ENCODE measurements around the gene PDE4B. TPM values are rescaled to one million over a fixed set of nuclear protein-coding genes. Genes with fewer than 3 reads are reported as not detected.
A peak's percentile ranks its signal among the peaks of the same experiment; 100 is the strongest.

PDE4B gene
- total and polyA plus RNA-seq, 7 experiments from 2014 or later: 43.5 to 99.2 (median 46.7) TPM

DNA sequence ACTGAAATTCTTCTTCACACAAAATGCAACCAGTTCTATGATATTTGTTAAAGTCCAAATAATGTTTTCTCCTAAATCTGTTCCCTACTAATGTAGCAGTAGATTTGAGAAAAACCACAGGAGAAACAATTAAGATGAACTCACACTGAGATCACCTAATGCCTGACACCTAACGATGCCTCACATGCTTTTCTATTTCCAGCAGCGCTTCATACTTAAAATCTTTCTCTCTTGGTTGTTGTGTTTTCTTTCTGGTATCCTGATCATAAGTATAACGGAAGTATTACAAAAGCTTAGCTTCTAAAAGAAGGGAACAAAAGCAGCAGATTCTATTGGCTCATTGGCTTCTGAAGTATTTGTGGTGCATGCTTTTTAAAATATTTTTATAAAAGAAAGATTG, 474.1 kb downstream of the PDE4B start:
- H3K9me3 Mint-ChIP-seq: no peaks in the 10 kb centered on the region
- ChIA-PET POLR2A (interaction anchor here (0.6 to 1.2 kb wide), 4 partner anchors 9 to 314 kb away, joined by 3 read pairs; no protein-coding TSS in a partner anchor), CTCF (interaction anchor here (0.6 to 1.7 kb wide), 4 partner anchors 10 to 180 kb away, joined by 3 to 6 read pairs (median 4); no protein-coding TSS in a partner anchor)
- no peak for DNase-seq
- peaks cover 10 to 62% (median 29%) of the 10 kb centered on the region in 7 donors for H3K4me1 Mint-ChIP-seq
- no peaks in the 10 kb centered on the region for H3K27me3 Mint-ChIP-seq
- no peak overlapping the region for H3K4me3 Mint-ChIP-seq
- H3K36me3 ChIP-seq (ENCODE audit: control insufficient read depth in 2 of 3, insufficient read depth in 3 of 3, low read length in 3 of 3): no peaks in the 10 kb centered on the region
- no peak overlapping the region for H3K4me3 ChIP-seq (ENCODE audit: low read length)
- H3K27ac Mint-ChIP-seq: peak overlapping the region in 1 of 9 donors; percentile 56
- no peaks in the 10 kb centered on the region for H3K27me3 ChIP-seq (ENCODE audit: control insufficient read depth in 2 of 2, insufficient read depth in 2 of 2, low read length in 2 of 2)
- peaks cover 0 to 11% of the 10 kb centered on the region in 2 donors for H3K4me1 ChIP-seq (ENCODE audit: control insufficient read depth in 2 of 2, insufficient read depth in 2 of 2, low read length in 2 of 2)
- intact Hi-C loops (cut with micrococcal nuclease): no loop called here
- no peak overlapping the region for H3K27ac ChIP-seq (ENCODE audit: low read depth, low read length)
- peaks cover 0 to 9% (median 0%) of the 10 kb centered on the region in 5 donors for H3K36me3 Mint-ChIP-seq
- no peaks in the 10 kb centered on the region for H3K9me3 ChIP-seq (ENCODE audit: control insufficient read depth in 2 of 3, low read length in 3 of 3)
- no peak for ATAC-seq

GRCh38 chr1:66267201-66267940, 474.7 kb downstream of the PDE4B start:
- Histone ChIP-seq H3K27ac (ENCODE audit: low read depth, low read length) (no peak overlapping the region), H3K36me3 (ENCODE audit: control insufficient read depth in 2 of 3, insufficient read depth in 3 of 3, low read length in 3 of 3) (no peaks in the 10 kb centered on the region), H3K27me3 (ENCODE audit: control insufficient read depth in 2 of 2, insufficient read depth in 2 of 2, low read length in 2 of 2) (no peaks in the 10 kb centered on the region), H3K9me3 (ENCODE audit: control insufficient read depth in 2 of 3, low read length in 3 of 3) (no peaks in the 10 kb centered on the region), H3K4me1 (ENCODE audit: control insufficient read depth in 2 of 2, insufficient read depth in 2 of 2, low read length in 2 of 2) (peaks cover 0 to 12% of the 10 kb centered on the region in 2 donors), H3K4me3 (ENCODE audit: low read length) (no peak overlapping the region)
- CTCF ChIA-PET: interaction anchor here (0.6 to 1.7 kb wide), 3 partner anchors 11 to 179 kb away, joined by 3 to 6 read pairs (median 5); no protein-coding TSS in a partner anchor
- H3K4me1 Mint-ChIP-seq: peaks cover 15 to 65% (median 30%) of the 10 kb centered on the region in 7 donors
- H3K27me3 Mint-ChIP-seq: no peaks in the 10 kb centered on the region
- ATAC-seq (no peak), DNase-seq (no peak)
- intact Hi-C loops (cut with micrococcal nuclease): no loop called here
- peak overlapping the region in 1 of 9 donors; percentile 56 for H3K27ac Mint-ChIP-seq
- POLR2A ChIA-PET: interaction anchor here (0.6 to 1.2 kb wide), 4 partner anchors 8 to 76 kb away, joined by 3 read pairs; no protein-coding TSS in a partner anchor
- no peak overlapping the region for H3K4me3 Mint-ChIP-seq
- no peaks in the 10 kb centered on the region for H3K9me3 Mint-ChIP-seq
- peaks cover 0 to 9% (median 0%) of the 10 kb centered on the region in 5 donors for H3K36me3 Mint-ChIP-seq

DNA sequence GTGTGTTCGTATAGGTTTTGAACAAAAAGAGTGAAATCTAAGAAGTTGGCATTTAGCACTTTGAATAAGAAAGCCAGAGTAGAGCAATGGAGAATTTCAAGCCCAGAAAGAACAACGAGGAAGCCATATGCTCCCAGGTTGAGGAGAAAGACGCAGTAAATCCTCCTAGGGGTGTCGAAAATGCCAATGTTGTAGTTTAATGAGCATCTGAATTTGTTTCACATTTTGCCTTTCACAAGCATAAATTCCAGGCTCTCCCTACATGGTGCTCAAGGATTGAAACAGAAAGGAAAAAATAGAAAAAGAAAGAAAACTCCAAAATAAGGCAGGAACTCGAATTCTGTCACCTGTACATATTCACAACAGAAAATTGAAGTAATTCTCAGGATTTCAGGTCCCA, 476.5 kb downstream of the PDE4B start:
- Histone ChIP-seq H3K4me1 (ENCODE audit: control insufficient read depth in 2 of 2, insufficient read depth in 2 of 2, low read length in 2 of 2) (peaks cover 10 to 22% of the 10 kb centered on the region in 2 donors), H3K27me3 (ENCODE audit: control insufficient read depth in 2 of 2, insufficient read depth in 2 of 2, low read length in 2 of 2) (no peaks in the 10 kb centered on the region), H3K36me3 (ENCODE audit: control insufficient read depth in 2 of 3, insufficient read depth in 3 of 3, low read length in 3 of 3) (no peaks in the 10 kb centered on the region), H3K9me3 (ENCODE audit: control insufficient read depth in 2 of 3, low read length in 3 of 3) (no peaks in the 10 kb centered on the region), H3K4me3 (ENCODE audit: low read length) (no peak overlapping the region), H3K27ac (ENCODE audit: low read depth, low read length) (no peak overlapping the region)
- intact Hi-C loops (cut with micrococcal nuclease): no loop called here
- peaks cover 0 to 2% (median 0%) of the 10 kb centered on the region in 11 donors for H3K9me3 Mint-ChIP-seq
- no peaks in the 10 kb centered on the region for H3K27me3 Mint-ChIP-seq
- ATAC-seq (no peak), DNase-seq (no peak)
- H3K36me3 Mint-ChIP-seq: peaks cover 0 to 9% (median 0%) of the 10 kb centered on the region in 5 donors
- H3K27ac Mint-ChIP-seq: peak overlapping the region in 2 of 9 donors; percentile 6 to 8
- H3K4me3 Mint-ChIP-seq: no peak overlapping the region
- ChIA-PET POLR2A (no interaction called here), CTCF (no interaction called here)
- peaks cover 21 to 62% (median 37%) of the 10 kb centered on the region in 7 donors for H3K4me1 Mint-ChIP-seq

- Histone ChIP-seq H3K27ac (ENCODE audit: low read depth, low read length) (no peak overlapping the region), H3K4me1 (ENCODE audit: control insufficient read depth in 2 of 2, insufficient read depth in 2 of 2, low read length in 2 of 2) (peaks cover 21 to 32% of the 10 kb centered on the region in 2 donors), H3K36me3 (ENCODE audit: control insufficient read depth in 2 of 3, insufficient read depth in 3 of 3, low read length in 3 of 3) (no peaks in the 10 kb centered on the region), H3K4me3 (ENCODE audit: low read length) (no peak overlapping the region), H3K27me3 (ENCODE audit: control insufficient read depth in 2 of 2, insufficient read depth in 2 of 2, low read length in 2 of 2) (no peaks in the 10 kb centered on the region), H3K9me3 (ENCODE audit: control insufficient read depth in 2 of 3, low read length in 3 of 3) (no peaks in the 10 kb centered on the region)
- ChIA-PET CTCF (interaction anchor here (1.0 to 1.4 kb wide), 2 partner anchors 14 to 176 kb away, joined by 3 to 7 read pairs; no protein-coding TSS in a partner anchor), POLR2A (interaction anchor here (1.5 to 11.5 kb wide), 2 partner anchors 10 to 64 kb away, joined by 5 to 97 read pairs; no protein-coding TSS in a partner anchor)
- H3K4me1 Mint-ChIP-seq: peaks cover 27 to 69% (median 47%) of the 10 kb centered on the region in 7 donors
- H3K4me3 Mint-ChIP-seq: no peak overlapping the region
- peaks cover 0 to 4% (median 0%) of the 10 kb centered on the region in 11 donors for H3K9me3 Mint-ChIP-seq
- H3K36me3 Mint-ChIP-seq: peaks cover 0 to 11% (median 0%) of the 10 kb centered on the region in 5 donors
- ATAC-seq (no peak), DNase-seq (no peak)
- no peaks in the 10 kb centered on the region for H3K27me3 Mint-ChIP-seq
- H3K27ac Mint-ChIP-seq: peak overlapping the region in 5 of 9 donors; percentile 17 to 80 (median 38)
- intact Hi-C loops (cut with micrococcal nuclease): loop anchor here in 1 of 2 donors (10.0 kb wide), 1 partner anchor 1165 kb away; the partner anchor contains the start of gene SERBP1
Observed at GRCh38 chr1:66270119-66270812, 477.6 kb downstream of the PDE4B start.

- peak overlapping the region in 9 of 10 donors; percentile 22 to 69 (median 33) for H3K4me3 Mint-ChIP-seq
Observed at GRCh38 chr1:66271216-66271903, 478.7 kb downstream of the PDE4B start.

More at GRCh38 chr1:66271216-66271903, 478.7 kb downstream of the PDE4B start:
- Histone ChIP-seq H3K4me1 (ENCODE audit: control insufficient read depth in 2 of 2, insufficient read depth in 2 of 2, low read length in 2 of 2) (peaks cover 30 to 43% of the 10 kb centered on the region in 2 donors), H3K27me3 (ENCODE audit: control insufficient read depth in 2 of 2, insufficient read depth in 2 of 2, low read length in 2 of 2) (no peaks in the 10 kb centered on the region), H3K27ac (ENCODE audit: low read depth, low read length) (peak overlapping the region; percentile 59), H3K9me3 (ENCODE audit: control insufficient read depth in 2 of 3, low read length in 3 of 3) (no peaks in the 10 kb centered on the region), H3K36me3 (ENCODE audit: control insufficient read depth in 2 of 3, insufficient read depth in 3 of 3, low read length in 3 of 3) (no peaks in the 10 kb centered on the region), H3K4me3 (ENCODE audit: low read length) (no peak overlapping the region)
- intact Hi-C loops (cut with micrococcal nuclease): loop anchor here (1.0 to 10.0 kb wide), 3 partner anchors 10 to 1163 kb away; partner anchors contain the start of gene SERBP1 (in 1 of the 2)
- Mint-ChIP-seq H3K36me3 (peaks cover 0 to 11% (median 0%) of the 10 kb centered on the region in 5 donors), H3K4me1 (peaks cover 36 to 69% (median 54%) of the 10 kb centered on the region in 7 donors), H3K9me3 (peaks cover 0 to 4% (median 0%) of the 10 kb centered on the region in 11 donors), H3K27me3 (no peaks in the 10 kb centered on the region), H3K27ac (peak overlapping the region; percentile 60 to 92 (median 87))
- POLR2A ChIA-PET: interaction anchor here (1.5 to 11.5 kb wide), 2 partner anchors 11 to 63 kb away, joined by 5 to 97 read pairs; no protein-coding TSS in a partner anchor
- peak in 7 of 9 donors; percentile 43 to 72 (median 64) for DNase-seq
- CTCF ChIA-PET: interaction anchor here (1.0 to 1.4 kb wide), 2 partner anchors 15 to 175 kb away, joined by 3 to 7 read pairs; no protein-coding TSS in a partner anchor
- peak; percentile 64 for ATAC-seq
